Naive B cell (primary cell): ENCODE data around the gene SCYGR3. TPM values are rescaled to one million over a fixed set of nuclear protein-coding genes. Genes with fewer than 3 reads are reported as not detected.

ENCODE experiments used
- ATAC-seq, 2 donors: fragments of 150-1000 bp; cut with Tn5 transposase; 2 replicates each; pipeline ENCODE4 v1.10.0; 2021; ENCODE audit warnings: low read depth in 2 of 2, mild to moderate bottlenecking in 2 of 2, moderate library complexity in 2 of 2
- DNase-seq: peaks from one replicate; pipeline ENCODE4 v3.0.0; 2022
- H3K27ac Mint-ChIP-seq, 6 donors: one replicate each; pipeline ENCODE4 v1.8.0; 2020 to 2022; ENCODE audit warnings: mild to moderate bottlenecking in 6 of 6, mixed read lengths in 6 of 6, moderate library complexity in 5 of 6, inconsistent platforms in 2 of 6
- H3K27me3 Mint-ChIP-seq, 3 donors: one replicate each; pipeline ENCODE4 v1.8.0; 2021 to 2022; ENCODE audit warnings: mixed read lengths in 3 of 3, mild to moderate bottlenecking in 1 of 3
- H3K36me3 Mint-ChIP-seq, 2 donors: one replicate each; pipeline ENCODE4 v1.8.0; 2020 to 2022; ENCODE audit warnings: mixed read lengths in 2 of 2, inconsistent platforms in 1 of 2, mild to moderate bottlenecking in 1 of 2
- H3K4me1 Mint-ChIP-seq, 3 donors: one replicate each; pipeline ENCODE4 v1.8.0; 2020 to 2022; ENCODE audit warnings: mixed read lengths in 3 of 3, inconsistent platforms in 1 of 3, mild to moderate bottlenecking in 1 of 3, moderate library complexity in 1 of 3
- H3K4me3 Mint-ChIP-seq, 8 donors: one replicate each; pipeline ENCODE4 v1.8.0; 2020 to 2022; ENCODE audit warnings: mild to moderate bottlenecking in 8 of 8, mixed read lengths in 8 of 8, moderate library complexity in 8 of 8, inconsistent platforms in 2 of 8
- H3K9me3 Mint-ChIP-seq, 7 donors: one replicate each; pipeline ENCODE4 v1.8.0; 2020 to 2022; ENCODE audit warnings: mixed read lengths in 7 of 7, mild to moderate bottlenecking in 5 of 7, inconsistent platforms in 2 of 7, moderate library complexity in 1 of 7
- polyA plus RNA-seq, 6 donors: library from polyadenylated mRNA; unstranded; fragments of 300-500 nt; fragmentation: Illumina TruSeq; gene quantifications; one replicate each; pipeline ENCODE4 v1.2.3, GENCODE V29; 2021; ENCODE audit warnings: low read depth in 6 of 6

SCYGR3 gene
- not detected for polyA plus RNA-seq

DNA sequence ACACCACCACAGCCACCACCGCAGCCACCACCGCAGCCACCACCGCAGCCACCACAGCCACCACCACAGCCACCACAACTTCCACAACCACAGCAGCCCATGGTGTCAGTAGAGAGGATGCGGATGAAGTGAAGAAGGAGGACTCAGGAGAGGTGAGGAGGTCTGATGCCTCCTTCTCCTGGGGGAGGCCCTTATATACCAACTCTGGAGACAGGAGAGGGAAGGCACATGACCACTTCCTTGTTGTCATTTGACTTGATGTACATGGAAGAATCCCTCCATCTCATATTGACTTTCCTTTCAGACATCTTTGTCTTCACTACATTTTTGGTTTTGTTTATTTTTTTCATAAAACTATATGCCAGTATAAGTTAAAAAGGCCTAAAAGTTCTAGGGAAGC lies at the start of gene SCYGR3:
TSS of gene SCYGR3 (minus strand) at position 101 of the 400 bp plus-strand sequence. CDS start at position 101, 0 bp downstream.
- peaks cover 8 to 29% (median 23%) of the 10 kb centered on the region in 3 donors for H3K27me3 Mint-ChIP-seq
- H3K36me3 Mint-ChIP-seq, result no peaks in the 10 kb centered on the region
- H3K9me3 Mint-ChIP-seq, result peaks cover 0 to 3% (median 0%) of the 10 kb centered on the region in 7 donors
- H3K27ac Mint-ChIP-seq, result no peak within 1 kb of the TSS
- H3K4me3 Mint-ChIP-seq, result no peak within 1 kb of the TSS
- DNase-seq (no peak), ATAC-seq (no peak)
- H3K4me1 Mint-ChIP-seq, result peaks cover 0 to 4% (median 4%) of the 10 kb centered on the region in 3 donors

DNA sequence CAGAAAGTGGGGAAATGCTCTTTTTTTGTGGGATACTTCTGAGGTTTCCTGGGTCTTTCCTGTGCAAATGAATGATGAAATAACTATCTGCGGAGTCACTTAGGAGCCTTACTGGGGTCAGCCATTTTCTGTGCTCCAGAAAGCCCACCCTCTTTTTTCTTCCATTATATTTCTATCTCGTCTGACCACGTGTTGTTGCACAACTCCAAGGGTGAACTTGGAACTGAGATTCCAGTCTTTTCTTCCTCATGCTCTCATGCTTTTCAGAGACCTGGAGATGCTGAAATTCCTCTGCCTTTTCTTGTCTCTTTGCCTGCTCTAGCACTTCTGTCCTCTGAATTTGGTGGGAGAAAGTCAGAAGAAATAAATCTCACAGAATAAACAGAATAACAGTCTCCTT lies 47.2 kb upstream of the SCYGR3 start:
- Mint-ChIP-seq H3K4me1 (no peaks in the 10 kb centered on the region), H3K36me3 (no peaks in the 10 kb centered on the region), H3K4me3 (no peak overlapping the region), H3K27ac (no peak overlapping the region), H3K9me3 (no peaks in the 10 kb centered on the region), H3K27me3 (peaks cover 5 to 7% (median 6%) of the 10 kb centered on the region in 3 donors)
- ATAC-seq (no peak), DNase-seq (no peak)

- peak overlapping the region in 1 of 8 donors; percentile 14 for H3K4me3 Mint-ChIP-seq
- no peak for DNase-seq
- no peak overlapping the region for H3K27ac Mint-ChIP-seq
- peaks cover 5 to 7% (median 6%) of the 10 kb centered on the region in 3 donors for H3K27me3 Mint-ChIP-seq
- no peaks in the 10 kb centered on the region for H3K9me3 Mint-ChIP-seq
- H3K4me1 Mint-ChIP-seq, result no peaks in the 10 kb centered on the region
- no peaks in the 10 kb centered on the region for H3K36me3 Mint-ChIP-seq
- no peak for ATAC-seq
Observed at GRCh38 chr2:227661025-227661649, 46.5 kb upstream of the SCYGR3 start.

DNA sequence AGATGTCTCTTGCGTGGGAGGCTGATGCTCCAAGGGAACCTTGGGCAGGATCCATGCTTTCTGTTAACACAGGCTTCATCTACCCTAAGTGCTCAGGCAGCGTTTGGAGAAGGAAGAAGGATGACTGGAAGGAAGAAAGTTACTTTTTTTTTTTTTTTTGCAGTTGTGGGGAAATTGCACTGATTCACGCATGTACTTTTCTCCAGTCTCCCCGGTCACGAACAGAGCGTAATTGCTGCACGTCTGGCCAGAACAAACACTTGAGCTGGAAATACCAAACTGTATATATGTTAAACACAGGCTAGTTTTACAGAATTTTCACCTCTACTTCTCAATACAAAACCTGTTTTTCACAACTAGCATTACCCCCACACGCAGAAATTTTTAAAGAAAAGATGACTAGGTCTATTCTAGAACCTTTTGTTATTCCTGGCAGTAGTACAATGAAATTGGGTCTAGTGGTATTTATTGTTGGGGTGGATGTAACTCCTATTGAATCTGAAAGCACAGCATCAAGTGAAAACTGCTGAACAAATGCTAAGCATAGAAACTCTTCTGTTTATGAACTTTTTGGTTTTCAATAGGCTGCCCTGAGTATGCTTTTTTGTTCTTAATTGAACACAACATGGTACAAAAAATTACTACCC lies 42.7 kb upstream of the SCYGR3 start:
- H3K4me3 Mint-ChIP-seq, result no peak overlapping the region
- DNase-seq (no peak), ATAC-seq (no peak)
- H3K4me1 Mint-ChIP-seq, result no peaks in the 10 kb centered on the region
- no peaks in the 10 kb centered on the region for H3K36me3 Mint-ChIP-seq
- no peak overlapping the region for H3K27ac Mint-ChIP-seq
- no peaks in the 10 kb centered on the region for H3K9me3 Mint-ChIP-seq
- H3K27me3 Mint-ChIP-seq, result peaks cover 11 to 17% (median 11%) of the 10 kb centered on the region in 3 donors

DNA sequence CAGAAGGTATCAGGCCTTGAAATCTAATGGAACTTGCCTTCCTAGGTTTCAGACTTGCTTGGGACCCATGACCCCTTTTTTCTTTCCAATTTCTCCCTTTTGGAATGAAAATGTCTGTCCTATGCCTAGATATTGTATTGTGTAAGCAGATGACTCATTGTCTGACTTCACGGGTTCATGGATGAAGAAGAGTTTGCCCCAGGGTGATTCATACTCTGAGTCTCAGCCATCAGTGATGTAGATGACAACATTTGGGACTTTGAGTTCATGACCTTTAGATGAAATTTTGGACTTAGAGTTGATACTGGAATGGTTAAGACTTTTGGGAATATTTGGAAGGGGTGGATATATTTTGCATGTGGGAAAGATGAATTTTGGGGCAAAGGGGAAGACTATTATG lies 40.8 kb upstream of the SCYGR3 start:
- no peak for DNase-seq
- ATAC-seq, result no peak
- Mint-ChIP-seq H3K4me3 (no peak overlapping the region), H3K9me3 (no peaks in the 10 kb centered on the region), H3K36me3 (no peaks in the 10 kb centered on the region), H3K27me3 (peaks cover 6 to 17% (median 16%) of the 10 kb centered on the region in 3 donors), H3K4me1 (no peaks in the 10 kb centered on the region), H3K27ac (no peak overlapping the region)

- Mint-ChIP-seq H3K27ac (no peak overlapping the region), H3K27me3 (peaks cover 10 to 17% (median 14%) of the 10 kb centered on the region in 3 donors), H3K4me1 (no peaks in the 10 kb centered on the region), H3K36me3 (no peaks in the 10 kb centered on the region), H3K9me3 (no peaks in the 10 kb centered on the region), H3K4me3 (no peak overlapping the region)
- no peak for ATAC-seq
- DNase-seq, result no peak
Observed at GRCh38 chr2:227654426-227654825, 39.8 kb upstream of the SCYGR3 start.

DNA sequence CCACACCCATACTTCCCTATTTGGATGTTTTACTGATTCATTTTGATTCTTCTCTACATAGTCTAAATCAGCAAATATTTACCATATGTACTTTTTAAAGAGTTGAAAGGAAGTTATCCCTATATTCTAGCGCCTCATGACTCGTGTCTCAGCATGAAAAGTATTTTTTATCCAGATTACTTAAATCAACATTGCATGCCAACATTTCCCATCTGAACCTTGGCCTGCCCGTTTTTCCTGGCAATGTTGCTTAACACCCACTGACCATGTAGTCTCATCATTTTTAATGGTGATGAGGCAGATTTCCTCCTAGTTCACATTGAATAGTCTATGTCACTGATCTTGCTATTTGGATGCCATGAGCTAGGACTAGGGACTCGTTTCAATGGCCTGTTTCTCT lies 38.8 kb upstream of the SCYGR3 start:
- Mint-ChIP-seq H3K9me3 (no peaks in the 10 kb centered on the region), H3K36me3 (no peaks in the 10 kb centered on the region), H3K4me3 (no peak overlapping the region), H3K27ac (no peak overlapping the region), H3K4me1 (no peaks in the 10 kb centered on the region), H3K27me3 (peaks cover 12 to 20% (median 17%) of the 10 kb centered on the region in 3 donors)
- DNase-seq (no peak), ATAC-seq (no peak)

GRCh38 chr2:227643990-227644551 lies 29.4 kb upstream of the SCYGR3 start:
- Mint-ChIP-seq H3K27ac (no peak overlapping the region), H3K4me1 (no peaks in the 10 kb centered on the region), H3K27me3 (peaks cover 3 to 28% (median 4%) of the 10 kb centered on the region in 3 donors), H3K36me3 (no peaks in the 10 kb centered on the region), H3K4me3 (no peak overlapping the region), H3K9me3 (no peaks in the 10 kb centered on the region)
- no peak for ATAC-seq
- DNase-seq, result no peak

GRCh38 chr2:227642656-227643055 lies 28.0 kb upstream of the SCYGR3 start:
- Mint-ChIP-seq H3K4me3 (no peak overlapping the region), H3K27me3 (peaks cover 0 to 18% (median 4%) of the 10 kb centered on the region in 3 donors), H3K27ac (no peak overlapping the region), H3K36me3 (no peaks in the 10 kb centered on the region), H3K9me3 (no peaks in the 10 kb centered on the region), H3K4me1 (no peaks in the 10 kb centered on the region)
- ATAC-seq (no peak), DNase-seq (no peak)

DNA sequence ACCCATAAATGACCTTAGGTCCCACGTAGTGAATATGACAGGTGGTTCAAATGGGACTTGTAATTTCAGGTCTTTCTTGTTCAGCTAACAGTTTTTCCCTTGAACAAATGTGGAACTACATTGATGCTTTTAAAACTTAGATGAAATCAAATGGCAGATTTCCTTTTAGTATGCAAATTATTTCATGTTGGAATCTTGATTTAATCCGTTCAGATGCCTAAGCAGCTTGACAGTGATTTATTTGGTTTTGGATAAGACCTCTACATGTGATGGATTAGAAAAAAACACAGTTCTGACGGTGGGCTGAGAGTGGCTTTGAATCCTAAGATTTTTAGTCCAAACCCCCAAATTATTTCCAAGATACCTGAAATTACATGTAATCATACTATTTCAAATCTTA lies 19.6 kb upstream of the SCYGR3 start:
- Mint-ChIP-seq H3K27ac (no peak overlapping the region), H3K27me3 (peaks cover 0 to 13% (median 7%) of the 10 kb centered on the region in 3 donors), H3K36me3 (no peaks in the 10 kb centered on the region), H3K4me1 (no peaks in the 10 kb centered on the region), H3K9me3 (no peaks in the 10 kb centered on the region), H3K4me3 (no peak overlapping the region)
- ATAC-seq (no peak), DNase-seq (no peak)

GRCh38 chr2:227632827-227633226 lies 18.2 kb upstream of the SCYGR3 start:
- ATAC-seq (no peak), DNase-seq (no peak)
- no peak overlapping the region for H3K4me3 Mint-ChIP-seq
- H3K9me3 Mint-ChIP-seq, result peaks cover 0 to 1% (median 0%) of the 10 kb centered on the region in 7 donors
- no peaks in the 10 kb centered on the region for H3K4me1 Mint-ChIP-seq
- no peak overlapping the region for H3K27ac Mint-ChIP-seq
- H3K27me3 Mint-ChIP-seq, result peaks cover 0 to 13% (median 9%) of the 10 kb centered on the region in 3 donors
- H3K36me3 Mint-ChIP-seq, result no peaks in the 10 kb centered on the region

DNA sequence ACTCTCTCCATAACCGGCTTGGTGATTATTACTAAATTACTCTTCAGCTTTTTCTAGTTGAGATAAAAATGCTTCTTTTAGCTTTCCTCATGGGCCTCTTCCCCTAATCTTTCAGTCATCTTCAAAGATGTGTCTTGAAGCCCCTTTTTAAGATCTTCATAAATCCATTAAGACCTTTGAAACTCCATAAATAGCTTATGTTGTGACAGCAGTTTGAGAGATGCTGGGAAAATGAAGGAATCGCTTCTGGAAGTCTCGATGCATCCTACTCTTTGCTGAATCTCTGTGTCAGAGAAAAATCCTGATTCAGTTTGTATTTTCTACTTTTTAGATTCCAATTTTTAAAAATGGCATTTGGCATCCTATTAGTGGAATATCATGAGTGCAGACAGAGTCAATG lies 15.7 kb upstream of the SCYGR3 start:
- H3K4me1 Mint-ChIP-seq, result no peaks in the 10 kb centered on the region
- no peak for DNase-seq
- no peaks in the 10 kb centered on the region for H3K36me3 Mint-ChIP-seq
- H3K9me3 Mint-ChIP-seq, result peaks cover 0 to 1% (median 0%) of the 10 kb centered on the region in 7 donors
- no peak overlapping the region for H3K27ac Mint-ChIP-seq
- no peak for ATAC-seq
- H3K27me3 Mint-ChIP-seq, result peaks cover 8 to 17% (median 15%) of the 10 kb centered on the region in 3 donors
- H3K4me3 Mint-ChIP-seq, result no peak overlapping the region

DNA sequence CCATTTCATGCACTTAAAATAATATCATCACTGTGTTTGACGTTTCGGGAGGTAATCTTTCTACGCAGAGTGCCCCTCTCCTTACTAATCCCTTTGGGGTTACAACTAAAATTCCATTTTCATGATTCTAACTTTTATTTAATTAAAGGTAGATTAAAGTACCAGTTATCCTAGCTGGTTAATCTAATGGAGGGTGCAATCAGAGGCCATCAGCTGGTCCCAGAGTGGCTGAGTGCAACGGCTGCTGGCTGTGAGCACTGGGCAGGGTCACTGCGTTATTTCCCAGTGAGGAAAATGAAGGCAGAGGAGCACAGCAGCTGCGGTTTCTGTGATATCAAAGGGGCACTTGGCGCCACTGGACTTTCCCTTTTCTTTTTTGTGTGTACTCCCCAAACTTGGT lies 14.8 kb upstream of the SCYGR3 start:
- no peak for DNase-seq
- H3K4me3 Mint-ChIP-seq, result no peak overlapping the region
- no peak for ATAC-seq
- no peaks in the 10 kb centered on the region for H3K4me1 Mint-ChIP-seq
- H3K27me3 Mint-ChIP-seq, result peaks cover 8 to 17% (median 15%) of the 10 kb centered on the region in 3 donors
- no peaks in the 10 kb centered on the region for H3K36me3 Mint-ChIP-seq
- H3K9me3 Mint-ChIP-seq, result peaks cover 0 to 1% (median 0%) of the 10 kb centered on the region in 7 donors
- no peak overlapping the region for H3K27ac Mint-ChIP-seq

- no peak overlapping the region for H3K27ac Mint-ChIP-seq
- H3K4me3 Mint-ChIP-seq, result no peak overlapping the region
- no peak for ATAC-seq
- no peaks in the 10 kb centered on the region for H3K4me1 Mint-ChIP-seq
- peaks cover 0 to 4% (median 0%) of the 10 kb centered on the region in 7 donors for H3K9me3 Mint-ChIP-seq
- H3K27me3 Mint-ChIP-seq, result peaks cover 8 to 17% (median 15%) of the 10 kb centered on the region in 3 donors
- no peaks in the 10 kb centered on the region for H3K36me3 Mint-ChIP-seq
- DNase-seq, result no peak
Observed at GRCh38 chr2:227627769-227628168, 13.1 kb upstream of the SCYGR3 start.
